ENCODE measurements around the gene LRP10.

GRCh38 chr14:22841769-22842168 is 29.8 kb upstream of the LRP10 start:
- TF ChIP-seq CTCF (IDR thresholded peaks at IDR 0.05; ENCODE audit: poor library complexity, severe bottlenecking) (no peak), EZH2 (IDR thresholded peaks at IDR 0.05; ENCODE audit: borderline replicate concordance, insufficient read depth, low read length, poor library complexity, severe bottlenecking) (no peak), RAD21 (conservative IDR thresholded peaks at IDR 0.05) (no peak), MXI1 (conservative IDR thresholded peaks at IDR 0.05; ENCODE audit: poor library complexity, severe bottlenecking) (no peak), REST (IDR thresholded peaks at IDR 0.05; ENCODE audit: borderline replicate concordance) (no peak), EP300 (conservative IDR thresholded peaks at IDR 0.05; ENCODE audit: poor library complexity, severe bottlenecking) (no peak)

Data from neural cell (in vitro differentiated cells).